Endothelial cell of umbilical vein (primary cell): Measurements from ENCODE around the gene POLR1B. TPM values are rescaled to one million over a fixed set of nuclear protein-coding genes. Genes with fewer than 3 reads are reported as not detected.

ENCODE experiments used
- BruUV-seq: library from RNA; stranded (reverse); fragments of 400-500 nt; replicated peaks from 2 replicates; lab custom pipeline; 2021; lab: Mats Ljungman, UMichigan
- CTCF ChIA-PET: fragments of 300-600, 350-600 bp; sonication (Branson Sonifier 250); formaldehyde crosslinking; loops from one replicate; lab custom pipeline; 2021; ENCODE audit warnings: antibody characterized with exemption, inconsistent platforms; lab: Charles Lee
- POLR2A ChIA-PET: fragments of 300-600, 350-600 bp; sonication (Branson Sonifier 250); formaldehyde crosslinking; loops from one replicate; lab custom pipeline; 2021; ENCODE audit warnings: antibody characterized with exemption, inconsistent platforms; lab: Charles Lee
- DNase-seq: peaks from one replicate; pipeline ENCODE4 v3.0.0-alpha.2; 2011; ENCODE audit warnings: low read depth, low spot score
- FAIRE-seq: peaks from 2 replicates; lab custom pipeline; 2011; peaks lifted over from hg19 to GRCh38; lab: Jason Lieb, UNC
- H2AFZ ChIP-seq: 2 replicates; pipeline ENCODE4 v1.6.0; 2012; ENCODE audit warnings: low read depth, low read length, control low read depth, inconsistent platforms
- H3K27ac ChIP-seq: 2 replicates; pipeline ENCODE4 v1.5.1; 2011; ENCODE audit warnings: low read depth, mild to moderate bottlenecking, control low read depth, low read length, moderate library complexity; ENCODE audit not compliant: insufficient read depth
- H3K27me3 ChIP-seq, 2 experiments: 2 replicates each; pipeline versions ENCODE4 v1.6.0 to v1.6.1; 2011; ENCODE audit warnings: low read length in 2 of 2, mixed read lengths in 1 of 2; ENCODE audit not compliant: control insufficient read depth in 2 of 2, insufficient read depth in 2 of 2
- H3K36me3 ChIP-seq, 2 experiments: 2 replicates in 1 of 2; 3 replicates in 1 of 2; pipeline ENCODE4 v1.5.1; 2011; ENCODE audit warnings: low read length in 2 of 2, mild to moderate bottlenecking in 1 of 2, moderate library complexity in 1 of 2; ENCODE audit not compliant: control insufficient read depth in 2 of 2, insufficient read depth in 2 of 2; ENCODE audit errors: extremely low read depth in 1 of 2
- H3K4me1 ChIP-seq: 3 replicates; pipeline ENCODE4 v1.5.1; 2011; ENCODE audit warnings: mild to moderate bottlenecking, low read length; ENCODE audit not compliant: control insufficient read depth, insufficient read depth; ENCODE audit errors: extremely low read depth
- H3K4me2 ChIP-seq: 2 replicates; pipeline ENCODE4 v1.6.1; 2011; ENCODE audit warnings: low read length, control low read depth, mixed read lengths; ENCODE audit not compliant: insufficient read depth
- H3K4me3 ChIP-seq, 3 experiments: fragments of 200-600 bp in 1 of 3; sonication (generic), shearing (Covaris generic) in 1 of 3; replicated peaks in 1 of 3; 2 replicates each; pipeline ENCODE4 v1.5.1; 2011 to 2016; ENCODE audit warnings: control low read depth in 3 of 3, low read length in 3 of 3, mild to moderate bottlenecking in 2 of 3, inconsistent platforms in 1 of 3, low read depth in 1 of 3, moderate library complexity in 1 of 3; ENCODE audit not compliant: insufficient read depth in 1 of 3
- H3K79me2 ChIP-seq: 2 replicates; pipeline ENCODE4 v1.6.0; 2012; ENCODE audit warnings: low read length, inconsistent platforms; ENCODE audit not compliant: control insufficient read depth, insufficient read depth
- H3K9ac ChIP-seq: replicated peaks from 2 replicates; pipeline ENCODE3; 2011; ENCODE audit warnings: low read length, control low read depth; ENCODE audit not compliant: insufficient read depth; ENCODE audit errors: extremely low read depth
- H3K9me1 ChIP-seq: replicated peaks from 3 replicates; pipeline ENCODE4 v1.6.0; 2011; ENCODE audit warnings: mild to moderate bottlenecking, low read length; ENCODE audit not compliant: control insufficient read depth, insufficient read depth; ENCODE audit errors: extremely low read depth
- H3K9me3 ChIP-seq: replicated peaks from 2 replicates; pipeline ENCODE4 v1.5.1; 2012; ENCODE audit warnings: low read length, inconsistent platforms; ENCODE audit not compliant: control insufficient read depth, insufficient read depth
- H4K20me1 ChIP-seq: replicated peaks from 2 replicates; pipeline ENCODE3; 2011; ENCODE audit warnings: mild to moderate bottlenecking, low read length; ENCODE audit not compliant: control insufficient read depth, insufficient read depth; ENCODE audit errors: extremely low read depth
- EZH2 ChIP-seq: IDR thresholded peaks from 2 replicates; pipeline ENCODE4 v1.6.1; 2012; ENCODE audit warnings: borderline replicate concordance, low read depth, mild to moderate bottlenecking, moderate library complexity, low read length, inconsistent platforms; ENCODE audit not compliant: severe bottlenecking
- FOS ChIP-seq: IDR thresholded peaks from 2 replicates; pipeline ENCODE4 v1.6.1; 2011; ENCODE audit warnings: mild to moderate bottlenecking, low read length, moderate library complexity, borderline replicate concordance; ENCODE audit not compliant: insufficient read depth
- GATA2 ChIP-seq: IDR thresholded peaks from 2 replicates; pipeline ENCODE4 v1.7.0; 2011; ENCODE audit warnings: low read depth, mild to moderate bottlenecking, moderate library complexity, mixed read lengths, low read length; ENCODE audit not compliant: insufficient read length, insufficient read depth
- JUN ChIP-seq: IDR thresholded peaks from 2 replicates; pipeline ENCODE4 v1.6.1; 2011; ENCODE audit warnings: borderline replicate concordance, low read depth; ENCODE audit not compliant: insufficient read length, insufficient read depth
- MYC ChIP-seq: IDR thresholded peaks from one replicate; pipeline ENCODE4 v1.6.1; 2011; ENCODE audit warnings: mild to moderate bottlenecking, low read depth, low read length
- POLR2A ChIP-seq: IDR thresholded peaks from 2 replicates; pipeline ENCODE4 v1.6.1; 2012; ENCODE audit warnings: low read depth, mild to moderate bottlenecking, control low read depth, low read length
- POLR2AphosphoS5 ChIP-seq: IDR thresholded peaks from 2 replicates; pipeline ENCODE4 v1.6.1; 2012; ENCODE audit warnings: low read depth, mild to moderate bottlenecking, control low read depth, low read length, moderate library complexity; ENCODE audit not compliant: insufficient read depth
- dilution Hi-C: fragments of 300-500 bp; cut with MboI; formaldehyde crosslinking; loops from one replicate; pipeline ENCODE4 v1.15.0; 2019; ENCODE audit warnings: low sequenced_read_pairs; ENCODE audit not compliant: extremely low pct_ligation_motif_present
- intact Hi-C: fragments of 100-400 bp; cut with micrococcal nuclease; formaldehyde crosslinking; loops from one replicate; pipeline ENCODE4 v1.10.0; 2022
- polyA plus RNA-seq, 4 experiments: library from polyadenylated mRNA; depleted of rRNA in 3 of 4; stranded (reverse) in 3 of 4; unstranded in 1 of 4; fragments of >200 nt; gene quantifications; 2 replicates each; pipeline versions ENCODE4 v1.2.1 to v1.2.3, GENCODE V29; 2011 to 2012; ENCODE audit warnings: missing spikeins in 1 of 4
- total RNA-seq: library from RNA; stranded (reverse); gene quantifications from 2 replicates; pipeline ENCODE4 v1.2.3, GENCODE V29; 2021
- TF ChIP-seq, protein P1 (sequence below): IDR thresholded peaks from 2 replicates; pipeline ENCODE4 v1.6.1; 2011; ENCODE audit not compliant: insufficient read depth, insufficient read length
- TF ChIP-seq, protein P2 (sequence below), 2 donors: IDR thresholded peaks; 1 replicate in 1 of 2; 2 replicates in 1 of 2; pipeline ENCODE4 v1.5.1; 2011; ENCODE audit warnings: low read length in 2 of 2, mild to moderate bottlenecking in 2 of 2, moderate library complexity in 2 of 2, control low read depth in 1 of 2, inconsistent platforms in 1 of 2, low read depth in 1 of 2; ENCODE audit not compliant: insufficient read depth in 1 of 2; ENCODE audit errors: extremely low read depth in 1 of 2

The POLR1B gene
- total and polyA plus RNA-seq, 2 donors (not counting 3 experiments of a cell fraction or from before 2014, with no cell fraction given): 12.2 to 28.9 TPM

DNA sequence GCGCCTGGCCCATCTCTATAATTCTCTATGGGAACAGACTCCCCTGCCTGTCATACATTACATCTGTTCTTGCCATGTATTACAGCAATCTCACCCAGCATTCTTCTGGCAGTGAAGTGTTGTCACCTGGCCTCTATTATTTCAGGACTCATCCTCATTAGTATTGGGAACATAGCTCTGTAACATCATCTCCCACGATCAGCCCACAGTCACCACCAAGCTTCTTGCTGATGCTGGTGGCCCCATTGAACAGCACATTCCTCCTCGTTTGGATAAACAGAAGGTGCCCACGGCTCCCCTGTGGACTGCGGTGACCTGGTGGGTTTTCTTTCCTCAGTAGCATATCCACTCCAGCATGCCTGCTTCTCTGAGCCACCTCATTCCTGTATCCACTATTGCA, 63.7 kb downstream of the POLR1B start:
- Histone ChIP-seq H3K4me3 (no peak overlapping the region), H4K20me1 (no peaks in the 10 kb centered on the region), H3K9me3 (no peaks in the 10 kb centered on the region), H3K9me1 (no peaks in the 10 kb centered on the region), H3K27me3 (no peaks in the 10 kb centered on the region), H3K4me1 (no peaks in the 10 kb centered on the region), H3K9ac (no peak overlapping the region), H3K36me3 (no peaks in the 10 kb centered on the region), H3K4me2 (no peak overlapping the region), H3K27ac (no peak overlapping the region), H2AFZ (no peak overlapping the region), H3K79me2 (no peaks in the 10 kb centered on the region)
- intact Hi-C loops (no loop called here), dilution Hi-C loops (no loop called here)
- no peak for FAIRE-seq
- BruUV-seq: no TSS peak
- POLR2A ChIA-PET: no interaction called here
- TF ChIP-seq POLR2AphosphoS5 (no peak), POLR2A (no peak), GATA2 (no peak), MYC (no peak), FOS (no peak)
- TF ChIP-seq, protein P1, sequence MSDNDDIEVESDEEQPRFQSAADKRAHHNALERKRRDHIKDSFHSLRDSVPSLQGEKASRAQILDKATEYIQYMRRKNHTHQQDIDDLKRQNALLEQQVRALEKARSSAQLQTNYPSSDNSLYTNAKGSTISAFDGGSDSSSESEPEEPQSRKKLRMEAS: no peak
- CTCF ChIA-PET: interaction anchor here (1.4 to 2.6 kb wide), 2 partner anchors 21 to 121 kb away, joined by 3 to 11 read pairs; no protein-coding TSS in a partner anchor
- DNase-seq: no peak

DNA sequence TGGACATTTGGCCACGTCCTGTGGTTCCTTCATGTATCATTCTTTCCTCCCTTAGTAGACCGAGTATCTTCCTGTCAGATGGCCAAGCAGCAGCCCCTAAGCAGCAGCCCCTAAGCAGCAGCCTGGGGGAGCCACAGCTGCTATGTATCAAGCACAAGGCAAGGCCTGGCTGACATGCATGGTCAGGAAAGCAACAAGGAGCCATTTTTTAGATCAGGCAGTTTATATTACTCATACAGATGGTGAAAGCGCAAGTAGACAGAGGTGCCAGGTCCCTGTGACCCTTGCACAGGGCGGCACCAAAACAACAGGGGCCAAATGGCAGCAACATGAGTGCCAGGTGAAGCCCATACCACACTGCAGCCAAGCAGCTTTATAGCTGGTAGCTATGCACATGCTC, 64.3 kb downstream of the POLR1B start:
- DNase-seq (no peak), FAIRE-seq (no peak)
- BruUV-seq: no TSS peak
- no peak overlapping the region for H3K9ac ChIP-seq
- dilution Hi-C loops: no loop called here
- H3K9me1 ChIP-seq: no peaks in the 10 kb centered on the region
- H3K36me3 ChIP-seq: no peaks in the 10 kb centered on the region
- no peak overlapping the region for H2AFZ ChIP-seq
- no peaks in the 10 kb centered on the region for H3K4me1 ChIP-seq
- intact Hi-C loops: no loop called here
- H3K4me2 ChIP-seq: no peak overlapping the region
- H3K9me3 ChIP-seq: no peaks in the 10 kb centered on the region
- CTCF ChIA-PET: interaction anchor here (1.4 to 2.6 kb wide), 3 partner anchors 21 to 121 kb away, joined by 3 to 11 read pairs (median 6); no protein-coding TSS in a partner anchor
- H3K4me3 ChIP-seq: no peak overlapping the region
- POLR2A ChIA-PET: no interaction called here
- no peaks in the 10 kb centered on the region for H3K27me3 ChIP-seq
- TF ChIP-seq GATA2: no peak
- no peak for TF ChIP-seq MYC
- TF ChIP-seq, protein P1: no peak
- no peak for TF ChIP-seq JUN
- no peak for TF ChIP-seq FOS
- TF ChIP-seq, protein P2, sequence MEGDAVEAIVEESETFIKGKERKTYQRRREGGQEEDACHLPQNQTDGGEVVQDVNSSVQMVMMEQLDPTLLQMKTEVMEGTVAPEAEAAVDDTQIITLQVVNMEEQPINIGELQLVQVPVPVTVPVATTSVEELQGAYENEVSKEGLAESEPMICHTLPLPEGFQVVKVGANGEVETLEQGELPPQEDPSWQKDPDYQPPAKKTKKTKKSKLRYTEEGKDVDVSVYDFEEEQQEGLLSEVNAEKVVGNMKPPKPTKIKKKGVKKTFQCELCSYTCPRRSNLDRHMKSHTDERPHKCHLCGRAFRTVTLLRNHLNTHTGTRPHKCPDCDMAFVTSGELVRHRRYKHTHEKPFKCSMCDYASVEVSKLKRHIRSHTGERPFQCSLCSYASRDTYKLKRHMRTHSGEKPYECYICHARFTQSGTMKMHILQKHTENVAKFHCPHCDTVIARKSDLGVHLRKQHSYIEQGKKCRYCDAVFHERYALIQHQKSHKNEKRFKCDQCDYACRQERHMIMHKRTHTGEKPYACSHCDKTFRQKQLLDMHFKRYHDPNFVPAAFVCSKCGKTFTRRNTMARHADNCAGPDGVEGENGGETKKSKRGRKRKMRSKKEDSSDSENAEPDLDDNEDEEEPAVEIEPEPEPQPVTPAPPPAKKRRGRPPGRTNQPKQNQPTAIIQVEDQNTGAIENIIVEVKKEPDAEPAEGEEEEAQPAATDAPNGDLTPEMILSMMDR (IDR thresholded peaks at IDR 0.05; ENCODE audit: extremely low read depth in 1 of 2, insufficient read depth in 1 of 2, low read depth in 1 of 2, low read length in 2 of 2): no peak
- TF ChIP-seq POLR2A: no peak
- TF ChIP-seq EZH2: no peak
- no peak for TF ChIP-seq POLR2AphosphoS5
- H3K79me2 ChIP-seq: no peaks in the 10 kb centered on the region
- no peak overlapping the region for H3K27ac ChIP-seq
- H4K20me1 ChIP-seq: no peaks in the 10 kb centered on the region
